K562 (cell line): ENCODE measurements around the gene PFDN4. TPM values are rescaled to one million over a fixed set of nuclear protein-coding genes. Genes with fewer than 3 reads are reported as not detected.

Experiments
- ATAC-seq: fragments of 200-7000 bp; cut with Tn5 transposase; 3 replicates; pipeline ENCODE4 v1.9.1; 2020; ENCODE audit warnings: moderate library complexity
- BruUV-seq: library from RNA; stranded (reverse); fragments of 400-500 nt; replicated peaks from 2 replicates; lab custom pipeline; 2021; lab: Mats Ljungman, UMichigan
- CTCF ChIA-PET: fragments of 300-600 bp; formaldehyde crosslinking; extraction: SDS; loops from one replicate; lab custom pipeline; 2021; ENCODE audit warnings: low intra/inter-chr PET ratio; lab: Yijun Ruan, JAX
- POLR2A ChIA-PET: fragments of 300-600, 350-650 bp; sonication (Branson Sonifier 250); formaldehyde crosslinking; extraction: SDS; loops from one replicate; lab custom pipeline; 2021; ENCODE audit warnings: antibody characterized with exemption, inconsistent platforms; lab: Yijun Ruan, JAX
- DNase-seq, 4 experiments: peaks; one replicate each; pipeline versions ENCODE4 v3.0.0 to v3.0.0-alpha.2; 2011 to 2018; ENCODE audit warnings: low spot score in 3 of 4, mixed read lengths in 3 of 4; ENCODE audit errors: extremely low read depth in 1 of 4
- FAIRE-seq: peaks from 2 replicates; lab custom pipeline; 2011; peaks lifted over from hg19 to GRCh38; lab: Jason Lieb, UNC
- H2AFZ ChIP-seq: 2 replicates; pipeline ENCODE4 v1.6.0; 2011; ENCODE audit warnings: low read depth, low read length, control low read depth, inconsistent platforms
- H3K27ac ChIP-seq: fragments of 200-600 bp; 3 replicates; pipeline ENCODE4 v1.8.0; 2011; ENCODE audit warnings: low read depth, mild to moderate bottlenecking, control low read depth, inconsistent platforms, low read length, moderate library complexity, mixed read lengths; ENCODE audit errors: extremely low read depth
- H3K27me3 ChIP-seq, 2 experiments: fragments of 300-600 bp in 1 of 2; 2 replicates in 1 of 2; 3 replicates in 1 of 2; pipeline versions ENCODE4 v1.6.0 to v1.8.0; 2011; ENCODE audit warnings: inconsistent platforms in 2 of 2, low read length in 2 of 2, mild to moderate bottlenecking in 1 of 2, mixed read lengths in 1 of 2, moderate library complexity in 1 of 2; ENCODE audit not compliant: control insufficient read depth in 2 of 2, insufficient read depth in 2 of 2
- H3K36me3 ChIP-seq: fragments of 300-600 bp; 3 replicates; pipeline ENCODE4 v1.8.0; 2011; ENCODE audit warnings: mild to moderate bottlenecking, low read length, inconsistent platforms; ENCODE audit not compliant: control insufficient read depth, insufficient read depth
- H3K4me1 ChIP-seq, 2 experiments: fragments of 200-600 bp in 1 of 2; replicated peaks in 1 of 2; 2 replicates in 1 of 2; 3 replicates in 1 of 2; pipeline versions ENCODE4 v1.5.1 to v1.8.0; 2011; ENCODE audit warnings: inconsistent platforms in 2 of 2, low read length in 2 of 2, mild to moderate bottlenecking in 1 of 2, mixed read lengths in 1 of 2, moderate library complexity in 1 of 2; ENCODE audit not compliant: control insufficient read depth in 2 of 2, insufficient read depth in 2 of 2
- H3K4me2 ChIP-seq: 2 replicates; pipeline ENCODE4 v1.6.1; 2011; ENCODE audit warnings: low read length, control low read depth, inconsistent platforms, mixed read lengths; ENCODE audit not compliant: insufficient read depth
- H3K4me3 ChIP-seq: fragments of 200-600 bp; sonication (generic), shearing (Covaris generic); 2 replicates; pipeline ENCODE4 v1.5.1; 2016; ENCODE audit warnings: control low read depth, inconsistent platforms
- H3K79me2 ChIP-seq: fragments of 200-600 bp; 3 replicates; pipeline ENCODE4 v1.8.0; 2011; ENCODE audit warnings: low read length, inconsistent platforms; ENCODE audit not compliant: control insufficient read depth, insufficient read depth
- H3K9ac ChIP-seq, 2 experiments: 2 replicates each; pipeline versions ENCODE4 v1.6.0 to v1.6.1; 2011; ENCODE audit warnings: low read depth in 2 of 2, low read length in 2 of 2, control low read depth in 1 of 2, inconsistent platforms in 1 of 2, mild to moderate bottlenecking in 1 of 2, mixed read lengths in 1 of 2; ENCODE audit not compliant: insufficient read depth in 1 of 2
- H3K9me1 ChIP-seq: one replicate; pipeline ENCODE4 v1.6.0; 2011; ENCODE audit warnings: inconsistent platforms, mild to moderate bottlenecking, low read length, moderate library complexity; ENCODE audit not compliant: control insufficient read depth, insufficient read depth
- H3K9me3 ChIP-seq: replicated peaks from 2 replicates; pipeline ENCODE4 v1.5.1; 2011; ENCODE audit warnings: low read depth, low read length, inconsistent platforms; ENCODE audit not compliant: control insufficient read depth, insufficient read depth
- H4K20me1 ChIP-seq: replicated peaks from 2 replicates; pipeline ENCODE4 v1.6.1; 2011; ENCODE audit warnings: low read length, inconsistent platforms, mixed read lengths; ENCODE audit not compliant: control insufficient read depth, insufficient read depth
- PHB ChIP-seq: fragments of 250-450 bp; sonication (Bioruptor Pico); IDR thresholded peaks from 2 replicates; pipeline ENCODE4 v1.5.0; 2021
- ZBTB11 ChIP-seq, 3 experiments: fragments of 200-800 bp in 1 of 3; fragments of 250-450 bp in 1 of 3; fragments of 450-650 bp in 1 of 3; sonication (Bioruptor Pico) in 1 of 3; sonication (Bioruptor generic) in 1 of 3; formaldehyde crosslinking in 1 of 3; IDR thresholded peaks; 2 replicates each; pipeline versions ENCODE4 v1.6.1 to v1.8.0; 2016 to 2022; ENCODE audit warnings: mild to moderate bottlenecking in 2 of 3, missing genetic modification characterization in 2 of 3, missing compliant biosample characterization in 1 of 3, moderate library complexity in 1 of 3
- in situ Hi-C: fragments of 300-500 bp; cut with MboI; formaldehyde crosslinking; loops from 4 replicates; pipeline ENCODE4 v1.15.0; 2018; ENCODE audit warnings: inconsistent platforms, mixed read lengths
- intact Hi-C: fragments of 100-400 bp; cut with micrococcal nuclease; formaldehyde crosslinking; loops from 2 replicates; pipeline ENCODE4 v1.14.2; 2022
- polyA plus RNA-seq, 8 experiments: library from polyadenylated mRNA; depleted of rRNA in 4 of 8; stranded (reverse) in 5 of 8; unstranded in 3 of 8; fragments of >200 nt; fragmentation: Nextera tagmentation in 2 of 8; fragmentation: Illumina TruSeq in 1 of 8; extraction: Ambion mirVana in 2 of 8; extraction: Trizol in 1 of 8; gene quantifications; 2 replicates each; pipeline versions ENCODE4 v1.2.1 to v1.2.3, GENCODE V29; 2011 to 2014; ENCODE audit warnings: inconsistent platforms in 1 of 8, missing spikeins in 1 of 8
- total RNA-seq, 7 experiments: library from RNA; depleted of rRNA in 6 of 7; stranded (reverse); fragments of >200 nt in 6 of 7; fragmentation: Illumina TruSeq in 2 of 7; extraction: Trizol in 2 of 7; gene quantifications; 2 replicates each; pipeline versions ENCODE4 v1.2.1 to v1.2.3, GENCODE V29; 2011 to 2021; ENCODE audit warnings: low replicate concordance in 1 of 7

Gene PFDN4
- total and polyA plus RNA-seq, 9 of the 15 experiments (the other 6 are each of a cell fraction or from before 2014, with no cell fraction given) = 60.1 to 214 (median 122) TPM

- no peak overlapping the region for H3K9ac ChIP-seq
- ATAC-seq (no peak), FAIRE-seq (no peak), DNase-seq (no peak)
- no peaks in the 10 kb centered on the region for H4K20me1 ChIP-seq
- H2AFZ ChIP-seq = no peak overlapping the region
- no peak overlapping the region for H3K4me3 ChIP-seq
- H3K9me3 ChIP-seq = no peaks in the 10 kb centered on the region
- no peak overlapping the region for H3K4me2 ChIP-seq
- H3K4me1 ChIP-seq = no peaks in the 10 kb centered on the region
- peaks cover 4% of the 10 kb centered on the region; the same call in 1 of the 3 replicates for H3K79me2 ChIP-seq
- intact Hi-C loops (loop anchor here (5.0 kb wide), 1 partner anchor 429 kb away; no protein-coding TSS in a partner anchor), in situ Hi-C loops (loop anchor here (10.0 to 25.0 kb wide), 2 partner anchors 426 to 656 kb away; no protein-coding TSS in a partner anchor)
- BruUV-seq = no TSS peak
- TF ChIP-seq PHB (CRISPR knock-in tag) = no peak
- peak in 1 of 3 experiments; percentile 63; a peak in 2 of 6 replicates for TF ChIP-seq ZBTB11 (CRISPR knock-in tag; IDR thresholded peaks at IDR 0.05)
- H3K27ac ChIP-seq = no peak overlapping the region
- CTCF ChIA-PET = interaction anchor here (2.2 kb wide), 1 partner anchor 428 kb away, joined by 19 read pairs; no protein-coding TSS in a partner anchor
- POLR2A ChIA-PET = interaction anchor here (0.6 kb wide), 2 partner anchors 11 to 303 kb away, joined by 3 read pairs; partner anchors contain the start of gene PFDN4
- no peaks in the 10 kb centered on the region for H3K27me3 ChIP-seq
- H3K9me1 ChIP-seq = no peaks in the 10 kb centered on the region
- H3K36me3 ChIP-seq = peaks cover 43% of the 10 kb centered on the region
These were observed 10.6 kb downstream of the PFDN4 start for GRCh38 chr20:54218470-54218869.
